PC-3 (cell line): ENCODE results near the gene FOXK1. TPM values are rescaled to one million over a fixed set of nuclear protein-coding genes. Genes with fewer than 3 reads are reported as not detected.

Experiments
- ATAC-seq: fragments of 200-7000 bp; cut with Tn5 transposase; 2 replicates; pipeline ENCODE4 v1.9.1; 2020; ENCODE audit warnings: mild to moderate bottlenecking, moderate library complexity
- BruUV-seq: library from RNA; stranded (reverse); fragments of 400-500 nt; replicated peaks from 2 replicates; lab custom pipeline; 2021; lab: Mats Ljungman, UMichigan
- CTCF ChIA-PET: fragments of 300-600 bp; sonication (Branson Sonifier 250); formaldehyde crosslinking; loops from one replicate; lab custom pipeline; 2022; ENCODE audit warnings: antibody characterized with exemption; lab: Charles Lee
- POLR2A ChIA-PET: fragments of 300-600 bp; sonication (Branson Sonifier 250); formaldehyde crosslinking; loops from one replicate; lab custom pipeline; 2022; ENCODE audit warnings: antibody characterized with exemption; ENCODE audit not compliant: unreplicated experiment; lab: Charles Lee
- DNase-seq: peaks from one replicate; pipeline ENCODE4 v3.0.0-alpha.2; 2015
- H2AFZ ChIP-seq: fragments of 300-600 bp; sonication (generic); 2 replicates; pipeline ENCODE4 v1.6.0; 2016; ENCODE audit warnings: antibody characterized with exemption, low read length
- H3F3A ChIP-seq: fragments of 300-600 bp; sonication (generic); one replicate; pipeline ENCODE4 v1.6.0; 2017; ENCODE audit warnings: antibody characterized with exemption, low read length, control low read depth, mild to moderate bottlenecking; ENCODE audit not compliant: unreplicated experiment
- H3K27ac ChIP-seq: fragments of 300-600 bp; sonication (generic); 2 replicates; pipeline ENCODE4 v1.5.1; 2016; ENCODE audit warnings: mild to moderate bottlenecking, low read length
- H3K27me3 ChIP-seq: fragments of 300-600 bp; sonication (generic); 2 replicates; pipeline ENCODE4 v1.6.1; 2016; ENCODE audit warnings: low read length, mixed read lengths
- H3K36me3 ChIP-seq: fragments of 300-600 bp; sonication (generic); 2 replicates; pipeline ENCODE4 v1.6.1; 2016; ENCODE audit warnings: low read depth, mixed run types, low read length, mixed read lengths
- H3K4me1 ChIP-seq: fragments of 300-600 bp; sonication (generic); 2 replicates; pipeline ENCODE4 v1.5.1; 2016; ENCODE audit warnings: low read length; ENCODE audit not compliant: insufficient read depth
- H3K4me2 ChIP-seq: fragments of 300-600 bp; sonication (generic); 2 replicates; pipeline ENCODE4 v1.6.0; 2016; ENCODE audit warnings: low read length
- H3K4me3 ChIP-seq: fragments of 300-600 bp; sonication (generic); 2 replicates; pipeline ENCODE4 v1.5.1; 2016; ENCODE audit warnings: mild to moderate bottlenecking, low read length, mixed read lengths
- H3K79me2 ChIP-seq: fragments of 300-600 bp; sonication (generic); 2 replicates; pipeline ENCODE4 v1.6.1; 2017; ENCODE audit warnings: low read length, mixed read lengths
- H3K9ac ChIP-seq: fragments of 300-600 bp; sonication (generic); 2 replicates; pipeline ENCODE4 v1.6.0; 2016; ENCODE audit warnings: mild to moderate bottlenecking, low read length
- H3K9me2 ChIP-seq: fragments of 300-600 bp; sonication (generic); replicated peaks from 2 replicates; pipeline ENCODE4 v1.6.1; 2016; ENCODE audit warnings: mixed run types, low read length, mixed read lengths
- H3K9me3 ChIP-seq: fragments of 300-600 bp; sonication (generic); 2 replicates; pipeline ENCODE4 v1.6.1; 2016; ENCODE audit warnings: low read length, mixed read lengths
- H4K20me1 ChIP-seq: fragments of 300-600 bp; sonication (generic); 2 replicates; pipeline ENCODE4 v1.6.1; 2016; ENCODE audit warnings: low read length, mixed read lengths
- EZH2 ChIP-seq: fragments of 300-600 bp; sonication (generic); IDR thresholded peaks from one replicate; pipeline ENCODE4 v1.6.1; 2017; ENCODE audit warnings: antibody characterized with exemption, mild to moderate bottlenecking, low read length; ENCODE audit not compliant: unreplicated experiment
- EZH2phosphoT487 ChIP-seq: fragments of 300-600 bp; sonication (generic); IDR thresholded peaks from 2 replicates; pipeline ENCODE4 v1.6.1; 2018; ENCODE audit warnings: mild to moderate bottlenecking, antibody characterized with exemption, low read length, borderline replicate concordance
- intact Hi-C: fragments of 100-400 bp; cut with micrococcal nuclease; formaldehyde crosslinking; loops from 2 replicates; pipeline ENCODE4 v1.9.0; 2023
- total RNA-seq: library from RNA; depleted of rRNA; stranded (reverse); fragments of >200 nt; gene quantifications from 2 replicates; pipeline ENCODE4 v1.2.3, GENCODE V29; 2014
- TF ChIP-seq, protein P1 (sequence below): fragments of 300-600 bp; sonication (generic); conservative IDR thresholded peaks from 2 replicates; pipeline ENCODE4 v1.5.1; 2017; ENCODE audit warnings: antibody characterized with exemption, low read depth, mild to moderate bottlenecking, low read length

Gene FOXK1
- total RNA-seq, 1 experiment from 2014 or later = 13.2 TPM

DNA sequence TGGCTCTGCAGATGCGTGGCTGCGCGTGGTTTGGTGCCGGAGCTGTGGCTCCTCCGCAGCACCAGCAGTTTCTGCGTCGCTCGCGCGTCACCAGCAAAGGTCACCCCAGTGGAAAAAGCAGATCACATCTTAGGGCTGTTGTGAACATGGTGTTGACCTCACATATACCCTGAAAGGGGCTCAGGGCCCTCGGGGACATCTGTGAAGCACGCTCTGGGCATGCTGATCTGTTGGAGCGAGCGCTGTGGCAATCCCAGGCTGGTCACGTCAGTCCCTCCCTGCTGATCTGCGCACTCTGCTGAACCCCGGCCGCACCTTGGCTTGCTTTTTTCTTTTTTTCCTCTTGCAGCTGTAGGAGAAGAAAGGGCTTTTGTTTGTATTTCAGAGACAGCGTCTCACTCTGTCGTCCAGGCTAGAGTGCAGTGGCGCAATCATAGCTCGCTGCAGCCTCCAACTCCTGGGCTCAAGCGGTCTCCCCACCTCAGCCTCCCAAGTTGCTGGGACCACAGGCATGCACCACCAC is 60.0 kb downstream of the FOXK1 start:
- BruUV-seq = no TSS peak
- Histone ChIP-seq H3K27ac (no peak overlapping the region), H2AFZ (no peak overlapping the region), H3K4me3 (no peak overlapping the region), H4K20me1 (no peaks in the 10 kb centered on the region), H3K27me3 (no peaks in the 10 kb centered on the region), H3F3A (peaks cover 5% of the 10 kb centered on the region), H3K4me1 (peaks cover 31% of the 10 kb centered on the region), H3K9me3 (no peaks in the 10 kb centered on the region), H3K9ac (no peak overlapping the region), H3K79me2 (peaks cover 30% of the 10 kb centered on the region), H3K4me2 (no peak overlapping the region), H3K9me2 (no peaks in the 10 kb centered on the region), H3K36me3 (0 out of 2 replicates have a peak, but pooled peaks cover 4% of the 10 kb centered on the region)
- intact Hi-C loops = no loop called here
- no peak for DNase-seq
- TF ChIP-seq EZH2 = no peak
- no peak for TF ChIP-seq EZH2phosphoT487
- TF ChIP-seq, protein P1, sequence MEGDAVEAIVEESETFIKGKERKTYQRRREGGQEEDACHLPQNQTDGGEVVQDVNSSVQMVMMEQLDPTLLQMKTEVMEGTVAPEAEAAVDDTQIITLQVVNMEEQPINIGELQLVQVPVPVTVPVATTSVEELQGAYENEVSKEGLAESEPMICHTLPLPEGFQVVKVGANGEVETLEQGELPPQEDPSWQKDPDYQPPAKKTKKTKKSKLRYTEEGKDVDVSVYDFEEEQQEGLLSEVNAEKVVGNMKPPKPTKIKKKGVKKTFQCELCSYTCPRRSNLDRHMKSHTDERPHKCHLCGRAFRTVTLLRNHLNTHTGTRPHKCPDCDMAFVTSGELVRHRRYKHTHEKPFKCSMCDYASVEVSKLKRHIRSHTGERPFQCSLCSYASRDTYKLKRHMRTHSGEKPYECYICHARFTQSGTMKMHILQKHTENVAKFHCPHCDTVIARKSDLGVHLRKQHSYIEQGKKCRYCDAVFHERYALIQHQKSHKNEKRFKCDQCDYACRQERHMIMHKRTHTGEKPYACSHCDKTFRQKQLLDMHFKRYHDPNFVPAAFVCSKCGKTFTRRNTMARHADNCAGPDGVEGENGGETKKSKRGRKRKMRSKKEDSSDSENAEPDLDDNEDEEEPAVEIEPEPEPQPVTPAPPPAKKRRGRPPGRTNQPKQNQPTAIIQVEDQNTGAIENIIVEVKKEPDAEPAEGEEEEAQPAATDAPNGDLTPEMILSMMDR = no peak
- POLR2A ChIA-PET = interaction anchor here (0.7 kb wide), 1 partner anchor 34 kb away, joined by 3 read pairs; no protein-coding TSS in a partner anchor
- CTCF ChIA-PET = no interaction called here
- ATAC-seq = no peak

DNA sequence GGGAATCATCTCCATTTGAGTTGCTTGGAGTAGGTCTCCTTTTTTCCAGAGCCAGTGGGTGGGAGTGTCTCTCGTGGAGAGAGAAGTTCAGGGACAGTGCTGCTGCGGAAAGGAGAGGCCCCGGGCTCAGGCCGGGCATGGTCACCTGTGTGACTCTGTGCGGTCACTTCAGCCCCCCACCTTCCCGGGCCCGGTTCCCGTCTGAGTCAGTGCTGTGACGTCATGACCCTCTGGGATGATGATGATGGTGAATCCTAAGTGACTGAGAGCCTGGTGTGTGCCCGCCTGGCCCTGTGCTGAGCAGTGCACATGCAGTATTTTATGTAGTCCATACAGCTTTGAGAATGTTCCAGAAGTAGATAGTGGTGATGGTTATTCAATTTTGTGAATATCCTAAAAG is 60.8 kb downstream of the FOXK1 start:
- Histone ChIP-seq H3F3A (peaks cover 5% of the 10 kb centered on the region), H3K36me3 (0 out of 2 replicates have a peak, but pooled peaks cover 4% of the 10 kb centered on the region), H3K27me3 (no peaks in the 10 kb centered on the region), H3K4me3 (no peak overlapping the region), H3K4me2 (no peak overlapping the region), H3K9me3 (no peaks in the 10 kb centered on the region), H3K27ac (no peak overlapping the region), H3K9me2 (no peaks in the 10 kb centered on the region), H2AFZ (no peak overlapping the region), H3K4me1 (peaks cover 31% of the 10 kb centered on the region), H3K9ac (no peak overlapping the region), H3K79me2 (peaks cover 32% of the 10 kb centered on the region), H4K20me1 (no peaks in the 10 kb centered on the region)
- CTCF ChIA-PET = no interaction called here
- intact Hi-C loops = no loop called here
- BruUV-seq = no TSS peak
- POLR2A ChIA-PET = interaction anchor here (0.7 kb wide), 1 partner anchor 33 kb away, joined by 3 read pairs; no protein-coding TSS in a partner anchor
- no peak for ATAC-seq
- TF ChIP-seq EZH2 (no peak), EZH2phosphoT487 (no peak)
- TF ChIP-seq, protein P1 = no peak
- DNase-seq = no peak
